Endometrial microvascular endothelial cells (primary cell): ENCODE data around the gene FOSB. TPM values are rescaled to one million over a fixed set of nuclear protein-coding genes. Genes with fewer than 3 reads are reported as not detected.
"Not testable (repeated sequence)": the region's sequence is repeated elsewhere in the genome, so short reads cannot be mapped to it uniquely, and the experiment has no call there.

Experiments
- in situ Hi-C: cut with HindIII; loops from 2 replicates; pipeline ENCODE4 v1.10.0; 2017; ENCODE audit warnings: low sequenced_read_pairs, low pct_unique_long_range_greater_than_20kb; ENCODE audit errors: inconsistent ontology term
- total RNA-seq: library from RNA; depleted of rRNA; stranded (reverse); fragments of >200 nt; gene quantifications from one replicate; pipeline ENCODE4 v1.2.3, GENCODE V29; 2015; ENCODE audit errors: inconsistent ontology term

The FOSB gene
- total RNA-seq, result 0.84 TPM

DNA sequence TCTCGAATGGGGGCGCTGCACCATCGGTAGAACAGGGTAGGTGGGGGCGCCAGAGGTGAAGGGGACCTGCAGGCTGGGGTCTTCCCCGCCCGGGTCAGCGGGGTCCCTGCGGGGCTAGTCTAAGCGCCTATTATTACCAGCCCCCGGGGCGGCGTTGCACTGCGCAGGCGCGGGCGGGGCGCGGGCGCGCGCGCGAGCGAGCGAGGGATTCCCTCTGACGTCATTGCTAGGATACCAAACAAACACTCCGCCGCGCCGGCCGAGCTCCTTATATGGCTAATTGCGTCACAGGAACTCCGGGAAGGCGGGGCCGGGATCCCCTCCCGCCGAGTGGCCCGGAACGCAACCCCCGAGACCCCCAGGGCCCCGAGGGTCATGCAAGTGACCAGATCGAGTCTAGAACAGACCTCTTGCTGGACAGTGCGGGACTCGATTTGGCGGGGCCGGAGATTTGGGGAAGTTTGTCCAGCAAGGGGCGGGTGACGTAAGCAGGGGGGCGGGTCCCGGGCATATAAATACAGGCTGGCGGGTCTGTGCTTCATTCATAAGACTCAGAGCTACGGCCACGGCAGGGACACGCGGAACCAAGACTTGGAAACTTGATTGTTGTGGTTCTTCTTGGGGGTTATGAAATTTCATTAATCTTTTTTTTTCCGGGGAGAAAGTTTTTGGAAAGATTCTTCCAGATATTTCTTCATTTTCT is at the start of gene FOSB:
FOSB (plus strand) TSS at position 541 of the 703 bp plus-strand sequence. CDS start 591 bp downstream, outside the sequence.
- in situ Hi-C loops, result no loop called here

DNA sequence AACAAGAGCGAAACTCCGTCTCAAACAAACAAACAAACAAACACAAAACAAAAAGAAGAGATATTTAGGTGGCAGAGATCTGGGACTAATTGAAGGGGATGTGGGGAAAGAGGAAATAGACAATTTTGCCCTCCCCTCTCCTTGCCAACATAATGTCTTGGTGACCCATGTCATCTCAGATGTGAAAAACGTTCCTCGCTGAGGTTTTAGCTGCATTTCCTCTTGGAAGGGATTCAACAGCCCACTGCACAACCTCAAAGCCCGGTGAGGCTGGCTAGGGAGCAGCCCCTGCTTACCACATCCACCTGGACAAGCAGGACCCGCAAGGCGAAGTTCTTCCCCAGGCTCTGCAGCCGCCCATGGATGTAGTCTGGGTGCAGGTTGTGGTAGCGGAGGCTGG is 49.0 kb upstream of the FOSB start:
- in situ Hi-C loops, result no loop called here

DNA sequence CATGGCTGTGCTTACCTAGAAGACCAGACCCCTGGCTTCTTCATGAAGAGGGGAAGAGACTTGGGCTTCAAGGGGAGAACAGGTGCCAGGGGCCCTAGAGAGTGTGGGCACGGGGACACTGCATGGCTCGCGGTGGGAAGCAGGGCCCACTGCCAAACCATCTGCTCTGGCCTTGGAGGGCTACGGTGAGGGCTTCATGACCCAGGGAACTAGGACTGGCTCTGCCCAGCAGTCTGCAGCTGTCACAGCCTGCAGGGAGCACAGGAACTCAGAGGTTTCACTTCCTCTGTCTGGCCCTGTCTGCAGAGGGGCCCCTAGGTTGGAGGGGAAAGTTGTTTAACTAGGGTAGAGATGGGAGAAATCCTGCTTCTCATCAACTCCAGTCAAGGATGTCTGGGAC is 48.4 kb upstream of the FOSB start:
- in situ Hi-C loops, result no loop called here

DNA sequence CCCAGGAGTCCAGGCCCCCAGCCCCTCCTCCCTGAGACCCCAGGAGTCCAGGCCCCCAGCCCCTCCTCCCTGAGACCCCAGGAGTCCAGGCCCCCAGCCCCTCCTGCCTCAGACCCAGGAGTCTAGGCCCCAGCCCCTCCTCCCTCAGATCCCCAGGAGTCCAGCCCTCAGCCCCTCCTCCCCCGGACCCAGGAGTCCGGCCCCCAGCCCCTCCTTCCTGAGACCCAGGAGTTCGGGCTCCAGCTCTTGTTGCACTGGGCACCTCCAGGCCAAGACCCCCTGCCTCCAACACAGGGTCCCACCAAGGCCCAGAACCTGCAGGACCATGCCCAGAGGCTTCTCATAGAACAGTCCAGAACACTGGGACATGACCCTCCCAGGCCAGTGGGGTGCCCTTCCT is 47.9 kb upstream of the FOSB start:
- in situ Hi-C loops, result no loop called here

- in situ Hi-C loops, result no loop called here
Measured at GRCh38 chr19:45420356-45420755, 47.4 kb upstream of the FOSB start.

- in situ Hi-C loops, result no loop called here
Measured at GRCh38 chr19:45420871-45421270, 46.9 kb upstream of the FOSB start.

DNA sequence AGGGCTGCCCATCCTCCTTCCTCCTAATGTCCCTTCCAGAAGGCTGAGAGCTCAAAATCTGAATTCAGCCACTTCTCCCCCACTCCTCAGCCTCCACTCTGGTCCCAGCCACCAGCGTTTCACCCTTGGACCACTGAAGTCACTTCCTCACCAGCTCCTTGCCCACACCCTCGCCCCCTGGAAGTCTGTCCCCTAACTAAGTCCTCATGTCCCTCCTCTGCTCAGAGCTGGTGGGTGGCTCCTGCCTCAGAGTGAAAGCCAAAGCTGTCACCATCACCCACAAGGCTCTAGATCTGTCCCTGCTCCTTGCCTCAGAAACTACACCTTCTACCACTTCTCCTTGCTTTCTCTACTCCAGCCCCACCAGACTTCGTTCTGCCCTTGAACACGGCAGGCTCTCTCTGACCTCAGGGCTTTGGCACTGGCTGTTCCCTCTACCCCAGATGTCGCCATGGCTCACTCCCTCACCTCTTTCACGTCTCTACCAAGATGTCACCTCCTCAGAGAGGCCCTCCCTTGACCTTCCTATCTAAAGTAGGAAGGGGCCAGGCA is 45.8 kb upstream of the FOSB start:
- in situ Hi-C loops, result no loop called here

- in situ Hi-C loops, result no loop called here
Measured at GRCh38 chr19:45423033-45423588, 44.7 kb upstream of the FOSB start.

DNA sequence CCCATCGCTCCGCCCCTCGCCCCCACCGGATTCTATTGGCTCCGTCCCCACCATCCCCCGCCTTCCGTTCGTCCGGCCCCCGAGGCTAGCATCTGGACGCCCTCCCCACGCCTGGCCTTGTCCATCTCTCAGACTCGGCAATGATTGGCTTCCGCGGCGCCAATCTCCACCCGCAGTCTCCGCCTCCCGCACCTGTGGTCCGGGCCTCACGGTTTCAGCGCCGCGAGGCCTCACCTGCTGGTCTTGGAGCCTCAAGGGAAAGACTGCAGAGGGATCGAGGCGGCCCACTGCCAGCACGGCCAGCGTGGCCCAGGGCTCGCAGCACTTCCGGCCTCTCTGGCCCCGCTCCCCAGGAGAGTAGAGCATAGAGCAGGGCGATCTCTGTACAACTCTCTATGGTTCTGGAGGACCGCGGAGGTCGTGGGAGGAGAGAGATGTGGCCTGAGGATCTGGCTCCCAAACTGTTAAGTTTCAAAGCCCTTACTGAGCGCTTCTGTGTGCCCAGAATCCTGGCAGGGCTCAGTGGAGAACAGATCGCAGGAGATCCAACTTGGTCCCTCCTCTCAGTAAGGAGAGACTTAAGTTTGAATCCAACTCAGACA is 44.1 kb upstream of the FOSB start, which contains the start of gene ERCC1:
ERCC1 (minus strand) TSS at position 329 of the 602 bp plus-strand sequence. CDS start 543 bp downstream, outside the sequence.
- in situ Hi-C loops, result no loop called here

DNA sequence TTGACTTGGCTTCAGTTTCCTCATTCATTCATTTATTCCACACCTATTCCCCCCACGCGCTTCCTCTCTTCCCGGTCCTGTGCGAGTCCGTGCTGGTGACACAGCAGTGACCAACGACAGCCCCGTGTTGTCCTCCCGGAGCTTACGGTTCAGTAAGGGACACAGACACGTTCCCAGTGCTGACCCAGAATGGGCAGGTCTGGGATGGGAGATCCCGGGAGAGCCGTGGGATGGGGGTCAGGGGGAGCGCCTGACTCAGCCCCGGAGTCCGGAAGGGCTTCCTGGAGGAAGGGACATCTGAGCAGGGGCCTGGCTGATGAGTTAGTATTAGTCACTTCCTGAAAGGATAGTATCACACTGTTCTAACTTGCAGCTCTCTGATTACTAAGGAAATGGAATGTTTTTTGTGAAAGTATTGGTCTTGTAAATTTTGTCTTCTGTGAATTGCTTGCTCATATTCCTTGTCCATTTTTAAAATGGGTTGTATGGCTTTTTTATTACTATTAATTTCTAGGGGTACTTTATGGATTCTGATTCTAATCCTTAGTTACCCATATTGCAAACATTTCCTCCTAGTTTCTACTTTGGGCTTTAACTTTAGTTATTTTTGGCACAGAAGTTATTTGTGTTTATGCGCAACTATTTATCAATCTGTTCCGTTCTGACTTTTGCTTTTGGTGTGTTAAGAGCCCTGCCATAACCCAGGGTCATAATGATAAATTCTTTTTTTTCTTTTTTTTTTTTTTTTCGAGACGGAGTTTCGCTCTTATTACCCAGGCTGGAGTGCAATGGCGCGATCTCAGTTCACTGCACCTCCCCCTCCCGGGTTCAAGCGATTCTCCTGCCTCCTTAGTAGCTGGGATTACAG is 43.4 kb upstream of the FOSB start:
- in situ Hi-C loops, result no loop called here

DNA sequence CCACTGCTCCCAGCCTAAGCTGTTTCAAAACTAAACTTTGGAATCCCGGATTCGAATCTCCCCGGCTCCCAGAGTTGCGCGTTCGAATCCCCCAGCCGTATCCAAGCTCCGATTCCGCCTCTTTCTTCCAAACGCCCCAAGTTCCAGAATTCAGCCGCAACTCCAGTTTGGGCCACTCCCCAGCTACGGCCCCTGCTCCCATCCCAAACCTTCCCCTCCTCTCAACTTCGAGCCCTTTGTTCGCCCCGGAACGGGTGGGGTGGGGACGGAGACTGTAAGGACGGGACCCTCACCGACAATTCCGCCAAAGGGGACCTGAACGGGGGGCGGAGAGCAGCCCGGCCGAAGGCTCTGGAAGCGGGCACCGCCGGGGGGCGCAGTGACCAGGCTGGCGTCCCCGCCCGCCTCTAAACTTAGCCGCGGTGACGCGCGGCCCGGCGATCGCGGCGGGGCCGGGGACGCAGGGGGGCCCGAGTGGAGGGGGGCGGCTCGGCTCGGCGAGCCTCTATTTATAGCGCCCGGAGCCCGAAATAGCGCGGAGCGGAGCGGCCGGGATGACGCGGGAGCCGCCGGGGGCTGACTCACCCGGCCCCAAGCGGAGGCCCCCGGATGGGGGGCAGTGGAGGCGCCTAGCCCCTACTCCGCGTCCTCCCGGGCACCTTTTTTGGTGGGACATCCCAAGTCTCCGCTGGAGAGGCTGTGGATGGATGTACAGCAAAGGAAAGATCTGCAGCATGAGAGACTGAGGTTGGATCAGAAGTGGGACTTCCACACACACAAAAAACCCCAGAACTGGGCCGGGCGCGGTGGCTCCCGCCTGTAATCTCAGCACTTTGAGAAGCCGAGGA is 39.2 kb upstream of the FOSB start:
- in situ Hi-C loops, result no loop called here

- in situ Hi-C loops, result not testable (repeated sequence)
Measured at GRCh38 chr19:45429896-45430295, 37.9 kb upstream of the FOSB start.

DNA sequence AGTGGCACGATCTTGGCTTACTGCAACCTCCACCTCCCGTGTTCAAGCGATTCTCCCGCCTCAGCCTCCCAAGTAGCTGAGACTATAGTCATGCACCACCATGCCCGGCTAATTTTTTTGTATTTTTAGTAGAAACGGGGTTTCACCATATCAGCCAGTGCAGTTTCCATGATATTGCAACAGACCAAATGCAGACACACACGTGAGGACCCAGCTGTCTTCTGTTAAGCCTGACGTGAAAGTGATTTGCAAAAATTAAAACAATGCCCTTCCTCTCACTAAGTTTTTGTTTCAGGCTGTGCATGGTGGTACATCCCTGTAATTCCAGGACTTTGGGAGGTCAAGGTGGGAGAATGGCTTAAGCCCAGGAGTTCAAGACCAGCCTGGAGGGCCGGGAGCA is 36.8 kb upstream of the FOSB start:
- in situ Hi-C loops, result not testable (repeated sequence)

- in situ Hi-C loops, result not testable (repeated sequence)
Measured at GRCh38 chr19:45432543-45432942, 35.3 kb upstream of the FOSB start.

DNA sequence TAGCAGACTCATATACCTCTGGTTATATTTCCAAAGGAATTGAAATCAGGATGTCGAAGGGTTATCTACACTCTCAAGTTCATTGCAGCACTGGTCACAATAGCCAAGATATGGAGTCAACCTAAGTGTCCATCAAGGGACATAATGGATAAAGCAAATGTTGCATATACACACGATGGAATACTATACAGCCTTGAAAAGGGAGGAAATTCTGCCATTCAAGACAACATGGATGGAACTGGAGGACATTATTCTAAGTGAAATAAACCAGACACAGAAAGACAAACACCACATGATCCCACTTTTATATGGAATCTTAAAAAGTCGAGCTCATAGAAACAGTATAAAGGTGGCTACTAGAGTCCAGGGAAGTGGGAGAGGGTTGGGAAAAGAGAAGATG is 30.5 kb upstream of the FOSB start:
- in situ Hi-C loops, result no loop called here

- in situ Hi-C loops, result no loop called here
Measured at GRCh38 chr19:45439190-45439568, 28.6 kb upstream of the FOSB start.

DNA sequence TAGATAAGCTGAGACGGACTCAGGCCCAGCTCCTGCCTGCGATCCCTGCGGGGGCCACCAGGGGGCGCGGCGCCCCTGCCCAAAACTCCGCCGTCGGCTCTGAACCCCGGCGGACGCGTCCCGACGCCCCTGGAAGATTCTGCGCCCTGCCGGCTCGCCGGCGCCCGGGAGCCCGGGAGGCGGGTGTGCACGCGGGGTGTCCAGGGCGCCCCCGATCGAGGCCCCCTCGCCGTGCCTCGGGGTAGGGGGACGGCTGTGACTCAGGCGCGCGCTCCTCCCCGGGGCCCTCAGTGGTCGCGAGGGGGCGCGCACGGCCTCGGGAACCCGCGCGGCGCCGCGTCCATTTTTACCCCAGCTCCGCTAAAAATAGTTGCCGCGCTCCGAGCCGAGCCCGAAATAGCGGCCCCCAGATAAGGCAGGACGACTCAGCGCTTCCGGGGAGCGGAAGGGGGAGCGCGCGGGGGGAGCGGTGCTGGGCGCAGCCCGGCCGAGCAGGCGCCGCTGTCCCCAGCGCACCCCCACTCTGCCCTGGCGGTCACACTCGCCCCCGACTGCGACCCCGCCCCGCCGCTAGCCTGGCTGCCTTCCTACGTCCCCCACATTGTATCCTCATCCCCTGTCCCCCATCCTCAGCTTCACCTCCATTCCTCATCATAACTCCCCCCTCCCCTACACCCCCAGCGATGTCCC is 28.1 kb upstream of the FOSB start:
- in situ Hi-C loops, result no loop called here

DNA sequence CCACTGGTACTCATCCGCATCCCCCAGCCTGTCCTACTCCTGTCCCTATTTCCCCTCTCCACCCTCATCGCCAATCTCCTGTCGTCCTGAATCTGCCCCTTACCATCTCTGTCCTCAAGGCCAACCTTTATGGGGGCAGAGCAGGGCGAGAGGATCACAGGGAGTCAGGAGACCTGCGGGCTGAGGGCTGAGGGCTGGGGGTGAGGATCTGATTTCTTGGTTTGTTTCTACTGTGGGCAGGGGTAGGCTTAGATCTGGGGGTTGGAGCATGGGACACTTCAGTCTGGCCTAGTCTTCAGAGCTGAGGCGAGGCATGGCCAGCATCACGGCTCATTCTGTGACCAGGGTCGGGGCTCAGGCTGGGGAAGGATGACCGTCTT is 27.5 kb upstream of the FOSB start:
- in situ Hi-C loops, result no loop called here
